Aorta (tissue), 5 donors: ENCODE data around the gene KRT5. TPM values are rescaled to one million over a fixed set of nuclear protein-coding genes. Genes with fewer than 3 reads are reported as not detected.
"Not testable (repeated sequence)": the region's sequence is repeated elsewhere in the genome, so short reads cannot be mapped to it uniquely, and the experiment has no call there.

ENCODE experiments used
- ATAC-seq: fragments of 200-7000 bp; cut with Tn5 transposase; one replicate; pipeline ENCODE4 v1.9.1; 2022; ENCODE audit warnings: moderate library complexity; ENCODE audit not compliant: low FRiP score
- DNase-seq, 2 donors: peaks; one replicate each; pipeline ENCODE4 v3.0.0-alpha.2; 2020
- H3K27ac ChIP-seq, 2 donors: one replicate each; pipeline ENCODE4 v1.5.1; 2013; ENCODE audit warnings: low read length in 2 of 2, mild to moderate bottlenecking in 2 of 2, moderate library complexity in 2 of 2, control low read depth in 1 of 2, inconsistent platforms in 1 of 2, low read depth in 1 of 2
- H3K27me3 ChIP-seq, 2 donors: one replicate each; pipeline ENCODE4 v1.6.1; 2013; ENCODE audit warnings: control low read depth in 1 of 2, low read length in 1 of 2, mild to moderate bottlenecking in 1 of 2, moderate library complexity in 1 of 2; ENCODE audit not compliant: insufficient read depth in 2 of 2, control insufficient read depth in 1 of 2
- H3K36me3 ChIP-seq, 2 donors: one replicate each; pipeline ENCODE4 v1.6.1; 2013; ENCODE audit warnings: control low read depth in 1 of 2, low read length in 1 of 2, mild to moderate bottlenecking in 1 of 2; ENCODE audit not compliant: insufficient read depth in 2 of 2, control insufficient read depth in 1 of 2
- H3K4me1 ChIP-seq, 2 donors: one replicate each; pipeline ENCODE4 v1.6.1; 2013; ENCODE audit warnings: low read length in 2 of 2, control low read depth in 1 of 2, mild to moderate bottlenecking in 1 of 2, moderate library complexity in 1 of 2; ENCODE audit not compliant: insufficient read depth in 2 of 2, control insufficient read depth in 1 of 2
- H3K4me3 ChIP-seq, 2 donors: one replicate each; pipeline ENCODE4 v1.5.1; 2013; ENCODE audit warnings: low read length in 2 of 2, control low read depth in 1 of 2, mild to moderate bottlenecking in 1 of 2
- H3K9me3 ChIP-seq: one replicate; pipeline ENCODE4 v1.6.1; 2013; ENCODE audit warnings: mild to moderate bottlenecking, low read length; ENCODE audit not compliant: control insufficient read depth
- WGBS, 2 donors: extraction: QIAGEN DNeasy Blood & Tissue Kit; methylation state at CpG; one replicate each; pipeline ENCODE4 v1.1.7; 2013; 5-methylcytosine and 5-hydroxymethylcytosine counted together
- intact Hi-C, 2 donors: fragments of 100-400 bp; cut with DNase I; formaldehyde crosslinking; loops; one replicate each; pipeline versions ENCODE4 v1.14.2 to v1.15.0; 2022
- polyA plus RNA-seq, 2 donors: library from polyadenylated mRNA; stranded (reverse); fragments of 200-250 nt; gene quantifications; one replicate each; pipeline ENCODE4 v1.2.3, GENCODE V29; 2013
- total RNA-seq, 2 donors: library from RNA; stranded (reverse); fragmentation: NEBNext Ultra II Directional; extraction: Animal tissue kit (Norgen Biotek cat#: 25700); gene quantifications; one replicate each; pipeline ENCODE4 v1.2.1, GENCODE V29; 2021
- donor health status: healthy with polysubstance abuse.
- donor health status: Bipolar disorder and iron deficiency.
- donor health status: DM: no; HTN: no; CAD: no.
- donor health status: DM: no; HTN: no; CAD: no.
- donor health status: DM: yes; HTN: yes; CAD: no.

The KRT5 gene
- total and polyA plus RNA-seq, 4 donors, result 0.87 to 2.4 (median 1.4) TPM; not detected in 1

DNA sequence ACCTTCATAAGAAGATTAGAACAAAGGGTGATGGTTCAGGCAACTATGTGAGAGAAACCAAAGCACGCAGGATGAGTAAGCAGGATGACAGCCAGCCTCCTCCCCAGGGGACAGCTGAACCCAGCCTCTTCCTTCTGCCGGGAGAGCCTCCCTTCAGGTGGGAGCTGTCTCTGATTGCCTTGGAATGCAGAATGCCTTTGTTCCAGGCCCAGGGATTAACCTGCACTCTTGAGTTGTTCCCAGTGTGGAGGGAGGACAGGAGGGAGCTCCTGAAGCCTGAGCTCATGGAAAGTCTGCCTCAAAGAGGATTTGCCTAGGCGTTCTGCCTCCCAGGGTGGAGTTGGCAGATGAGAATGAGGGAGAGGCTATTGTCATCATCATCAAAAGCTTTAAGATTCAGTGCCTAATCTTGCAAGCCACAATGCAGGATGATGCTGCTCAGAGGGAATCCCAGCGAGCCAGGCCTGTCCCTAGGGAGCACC is 23.6 kb downstream of the KRT5 start:
- H3K27me3 ChIP-seq, result no peaks in the 10 kb centered on the region

DNA sequence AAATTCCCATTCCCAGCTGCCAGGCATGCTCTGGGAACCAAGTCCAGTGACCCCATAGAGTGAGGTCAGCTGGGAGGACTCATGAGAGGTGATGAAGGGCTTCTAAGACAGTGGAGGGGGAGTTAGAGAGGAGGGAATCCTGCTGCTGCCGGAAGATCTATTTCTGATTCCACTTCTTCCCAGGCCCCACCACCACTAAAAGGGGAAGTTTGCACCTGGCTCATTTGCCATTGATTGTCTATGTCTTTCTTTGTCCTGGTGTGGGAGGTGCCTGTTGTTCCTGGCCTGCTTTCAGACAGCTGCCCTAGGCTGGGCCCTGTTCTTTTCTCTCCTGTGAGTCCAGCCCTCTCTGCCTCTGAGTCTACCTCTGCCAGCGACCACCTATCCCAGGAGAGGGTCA is 24.1 kb downstream of the KRT5 start:
- ATAC-seq (no peak), DNase-seq (no peak)
- H3K4me3 ChIP-seq, result no peak overlapping the region
- H3K4me1 ChIP-seq, result no peaks in the 10 kb centered on the region
- H3K27me3 ChIP-seq, result no peaks in the 10 kb centered on the region
- H3K36me3 ChIP-seq, result no peaks in the 10 kb centered on the region
- 72 to 85% methylated on average over 2 of the region's 2 CpGs for WGBS, 2 donors
- H3K9me3 ChIP-seq, result peaks cover 2% of the 10 kb centered on the region
- intact Hi-C loops, result no loop called here
- no peak overlapping the region for H3K27ac ChIP-seq

More for the DNA sequence above, 23.6 kb downstream of the KRT5 start:
- WGBS, 2 donors, result 68 to 74% methylated on average over 4 of the region's 4 CpGs
- Histone ChIP-seq H3K9me3 (peaks cover 2% of the 10 kb centered on the region), H3K4me3 (no peak overlapping the region), H3K27ac (no peak overlapping the region), H3K4me1 (no peaks in the 10 kb centered on the region), H3K36me3 (no peaks in the 10 kb centered on the region)
- intact Hi-C loops, result no loop called here
- ATAC-seq (no peak), DNase-seq (no peak)

- H3K36me3 ChIP-seq, result no peaks in the 10 kb centered on the region
- no peaks in the 10 kb centered on the region for H3K4me1 ChIP-seq
- WGBS, 2 donors, result 48 to 51% methylated on average over 3 of the region's 3 CpGs
- ATAC-seq, result no peak
- intact Hi-C loops, result no loop called here
- no peak overlapping the region for H3K4me3 ChIP-seq
- peaks cover under 1% of the 10 kb centered on the region for H3K9me3 ChIP-seq
- no peak overlapping the region for H3K27ac ChIP-seq
- H3K27me3 ChIP-seq, result no peaks in the 10 kb centered on the region
- DNase-seq, result no peak
These were observed 24.8 kb downstream of the KRT5 start for GRCh38 chr12:52495389-52495788.

DNA sequence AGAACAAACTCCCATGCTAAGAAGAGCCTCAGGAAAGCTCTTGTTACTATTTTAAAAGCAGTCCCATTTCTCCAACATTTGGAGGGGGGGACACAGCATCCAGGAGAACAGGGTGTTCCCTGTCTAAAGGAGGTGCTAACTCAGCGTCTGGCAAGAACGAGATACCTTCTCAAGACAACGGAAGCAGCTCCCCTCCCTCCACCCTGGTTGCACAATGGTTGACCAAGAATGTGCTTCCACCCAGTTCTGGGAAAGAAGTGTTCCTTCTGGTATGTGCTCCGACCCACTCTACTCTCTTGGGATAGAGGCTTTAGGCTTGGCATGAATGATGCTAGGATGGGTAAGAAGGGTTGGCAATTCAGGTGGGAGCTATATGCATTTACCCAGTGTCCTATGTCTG is 25.7 kb downstream of the KRT5 start:
- no peak for DNase-seq
- Histone ChIP-seq H3K4me3 (no peak overlapping the region), H3K9me3 (no peaks in the 10 kb centered on the region), H3K36me3 (no peaks in the 10 kb centered on the region), H3K27me3 (no peaks in the 10 kb centered on the region), H3K27ac (no peak overlapping the region), H3K4me1 (no peaks in the 10 kb centered on the region)
- intact Hi-C loops, result no loop called here
- ATAC-seq, result no peak
- WGBS, 2 donors, result 41 to 42% methylated on average over 4 of the region's 4 CpGs

DNA sequence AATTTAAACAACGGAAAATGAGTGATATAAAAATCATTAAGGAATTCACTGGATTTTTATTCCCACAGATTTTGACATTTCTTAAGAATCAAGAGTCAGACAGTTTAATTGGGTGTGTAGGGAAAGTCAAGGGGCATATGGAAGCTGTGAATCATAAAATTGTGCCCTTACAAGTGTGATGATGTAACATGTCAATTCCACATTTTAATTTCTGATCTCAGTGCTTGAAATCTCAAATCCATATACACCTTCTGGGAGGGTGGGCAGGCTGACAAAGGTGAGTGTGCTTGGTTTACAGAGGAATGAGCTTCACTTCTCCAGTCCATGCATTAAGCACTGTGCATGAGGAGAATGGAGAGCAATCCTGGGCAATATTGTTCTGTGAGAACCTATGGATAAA is 26.1 kb downstream of the KRT5 start:
- WGBS, 2 donors, result 81 to 88% methylated on average over 1 of the region's 1 CpG
- Histone ChIP-seq H3K4me1 (no peaks in the 10 kb centered on the region), H3K27me3 (no peaks in the 10 kb centered on the region), H3K27ac (no peak overlapping the region), H3K9me3 (no peaks in the 10 kb centered on the region), H3K4me3 (no peak overlapping the region), H3K36me3 (no peaks in the 10 kb centered on the region)
- intact Hi-C loops, result no loop called here
- DNase-seq (no peak), ATAC-seq (no peak)

DNA sequence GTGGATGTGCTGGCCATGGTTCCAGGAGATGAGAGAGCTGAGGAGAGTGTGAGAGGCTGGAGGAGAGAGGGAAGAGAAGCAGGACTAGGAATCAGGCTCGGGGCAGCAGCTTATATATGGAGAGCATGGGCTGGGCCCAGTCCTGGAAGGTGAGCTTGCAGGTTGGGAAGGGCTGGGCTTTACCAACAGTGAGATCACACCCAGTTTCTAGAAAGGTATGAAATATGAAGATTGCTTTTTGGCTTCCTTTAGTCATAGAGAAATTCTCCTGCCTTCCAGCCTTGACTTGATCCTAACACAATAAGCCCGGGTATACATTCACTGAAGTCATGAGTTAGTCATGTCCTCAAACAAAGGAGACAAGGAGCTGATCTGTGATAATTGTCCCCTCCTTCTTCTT is 27.0 kb downstream of the KRT5 start, which contains the start of gene KRT6A:
TSS of gene KRT6A (minus strand) at position 86 of the 400 bp plus-strand sequence. CDS start at position 17, 69 bp downstream.
- 85 to 90% methylated on average over 2 of the region's 2 CpGs for WGBS, 2 donors
- intact Hi-C loops, result no loop called here

GRCh38 chr12:52492405-52492804 is 27.8 kb downstream of the KRT5 start:
- 90 to 93% methylated on average over 1 to 6 of the region's 6 CpGs for WGBS, 2 donors
- not testable (repeated sequence) for DNase-seq

More for the DNA sequence above, 27.0 kb downstream of the KRT5 start, which contains the start of gene KRT6A:
- no peak within 1 kb of the TSS for H3K4me3 ChIP-seq
- DNase-seq, result no peak
- H3K4me1 ChIP-seq, result no peaks in the 10 kb centered on the region
- no peaks in the 10 kb centered on the region for H3K27me3 ChIP-seq
- H3K9me3 ChIP-seq, result no peaks in the 10 kb centered on the region
- no peak within 1 kb of the TSS for H3K27ac ChIP-seq
- ATAC-seq, result no peak
- no peaks in the 10 kb centered on the region for H3K36me3 ChIP-seq

GRCh38 chr12:52491495-52491894 is 28.7 kb downstream of the KRT5 start:
- intact Hi-C loops, H3K9me3 ChIP-seq, H3K4me1 ChIP-seq, H3K36me3 ChIP-seq, H3K27me3 ChIP-seq, H3K27ac ChIP-seq, H3K4me3 ChIP-seq, DNase-seq, ATAC-seq: not testable (repeated sequence)
- 77 to 81% methylated on average over 8 of the region's 8 CpGs for WGBS, 2 donors

More at GRCh38 chr12:52492405-52492804, 27.8 kb downstream of the KRT5 start:
- H3K36me3 ChIP-seq, H3K9me3 ChIP-seq, ATAC-seq, intact Hi-C loops, H3K27ac ChIP-seq, H3K27me3 ChIP-seq, H3K4me3 ChIP-seq, H3K4me1 ChIP-seq: not testable (repeated sequence)

- H3K27me3 ChIP-seq, result no peaks in the 10 kb centered on the region
- no peak for ATAC-seq
- H3K4me3 ChIP-seq, result no peak overlapping the region
- intact Hi-C loops, result no loop called here
- H3K4me1 ChIP-seq, result no peaks in the 10 kb centered on the region
- no peak for DNase-seq
- H3K27ac ChIP-seq, result no peak overlapping the region
- no peaks in the 10 kb centered on the region for H3K9me3 ChIP-seq
- H3K36me3 ChIP-seq, result no peaks in the 10 kb centered on the region
These were observed 31.5 kb downstream of the KRT5 start for GRCh38 chr12:52488736-52489135.
